Lower lobe of right lung (tissue), 2 donors: ENCODE measurements around the gene AQP1. TPM values are rescaled to one million over a fixed set of nuclear protein-coding genes. Genes with fewer than 3 reads are reported as not detected.

ENCODE experiments used
- ATAC-seq, 2 donors: fragments of 200-7000 bp; cut with Tn5 transposase; one replicate each; pipeline ENCODE4 v1.9.1; 2020 to 2022; ENCODE audit warnings: mild to moderate bottlenecking in 2 of 2, moderate library complexity in 2 of 2
- DNase-seq: peaks from one replicate; pipeline ENCODE4 v3.0.0-alpha.2; 2020
- H3K27ac ChIP-seq: fragments of 200-600 bp; one replicate; pipeline ENCODE4 v1.8.0; 2022
- H3K27me3 ChIP-seq: fragments of 200-600 bp; one replicate; pipeline ENCODE4 v1.8.0; 2022; ENCODE audit warnings: low read depth
- H3K36me3 ChIP-seq: fragments of 200-600 bp; one replicate; pipeline ENCODE4 v1.8.0; 2022; ENCODE audit warnings: mild to moderate bottlenecking
- H3K4me1 ChIP-seq: fragments of 200-600 bp; one replicate; pipeline ENCODE4 v1.8.0; 2022
- H3K4me3 ChIP-seq: fragments of 200-600 bp; one replicate; pipeline ENCODE4 v1.8.0; 2022; ENCODE audit warnings: mild to moderate bottlenecking
- H3K9me3 ChIP-seq: fragments of 200-600 bp; one replicate; pipeline ENCODE4 v1.8.0; 2022
- intact Hi-C: fragments of 100-400 bp; cut with DNase I; formaldehyde crosslinking; loops from one replicate; pipeline ENCODE4 v1.11.0; 2022
- total RNA-seq: library from RNA; stranded (reverse); fragmentation: NEBNext Ultra II Directional; extraction: Animal tissue kit (Norgen Biotek cat#: 25700); gene quantifications from one replicate; pipeline ENCODE4 v1.2.1, GENCODE V29; 2021
- TF ChIP-seq, protein P1 (sequence below): fragments of 200-600 bp; IDR thresholded peaks from one replicate; pipeline ENCODE4 v1.8.0; 2022; ENCODE audit warnings: antibody characterized with exemption, mild to moderate bottlenecking
- donor health status: DM: no; HTN: yes; CAD: no; lungs with severe emphysema.

Gene AQP1
- total RNA-seq, 1 donor from 2014 or later = 826 TPM

DNA sequence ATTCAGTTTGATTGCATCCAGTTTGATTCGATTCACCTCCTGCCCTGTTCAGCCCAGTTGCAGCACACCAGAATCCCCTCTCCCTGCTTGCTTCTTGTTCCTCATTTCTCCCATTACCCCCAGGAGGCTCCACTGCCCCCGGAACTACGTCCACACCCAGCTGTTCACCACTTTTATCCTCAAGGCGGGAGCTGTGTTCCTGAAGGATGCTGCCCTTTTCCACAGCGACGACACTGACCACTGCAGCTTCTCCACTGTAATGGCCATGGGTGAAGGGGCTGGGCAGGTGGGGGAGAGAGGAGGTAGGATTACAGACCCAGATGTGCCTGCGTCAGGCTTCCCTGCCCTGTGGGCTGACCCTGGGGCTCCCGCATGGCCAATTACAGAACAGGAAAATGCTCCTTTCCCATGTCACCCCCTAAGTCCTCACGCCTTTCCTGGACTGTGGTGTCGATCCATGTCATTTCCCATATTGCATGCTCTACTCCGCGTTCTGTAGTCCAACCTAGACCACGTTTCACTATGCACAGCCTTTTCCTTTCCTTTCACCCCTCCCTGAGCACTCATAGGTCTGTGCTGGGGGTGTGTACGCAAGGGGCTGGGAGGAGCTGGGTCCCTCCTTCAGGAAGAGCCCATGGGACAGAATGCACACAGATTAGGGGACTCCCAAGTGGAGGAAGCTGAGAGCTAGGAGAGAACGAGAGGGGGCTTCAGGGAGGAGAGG lies 60.3 kb downstream of the AQP1 start:
- intact Hi-C loops = no loop called here
- Histone ChIP-seq H3K4me1 (peaks cover 14% of the 10 kb centered on the region), H3K27ac (no peak overlapping the region), H3K27me3 (no peaks in the 10 kb centered on the region), H3K36me3 (no peaks in the 10 kb centered on the region), H3K4me3 (no peak overlapping the region), H3K9me3 (no peaks in the 10 kb centered on the region)
- TF ChIP-seq, protein P1, sequence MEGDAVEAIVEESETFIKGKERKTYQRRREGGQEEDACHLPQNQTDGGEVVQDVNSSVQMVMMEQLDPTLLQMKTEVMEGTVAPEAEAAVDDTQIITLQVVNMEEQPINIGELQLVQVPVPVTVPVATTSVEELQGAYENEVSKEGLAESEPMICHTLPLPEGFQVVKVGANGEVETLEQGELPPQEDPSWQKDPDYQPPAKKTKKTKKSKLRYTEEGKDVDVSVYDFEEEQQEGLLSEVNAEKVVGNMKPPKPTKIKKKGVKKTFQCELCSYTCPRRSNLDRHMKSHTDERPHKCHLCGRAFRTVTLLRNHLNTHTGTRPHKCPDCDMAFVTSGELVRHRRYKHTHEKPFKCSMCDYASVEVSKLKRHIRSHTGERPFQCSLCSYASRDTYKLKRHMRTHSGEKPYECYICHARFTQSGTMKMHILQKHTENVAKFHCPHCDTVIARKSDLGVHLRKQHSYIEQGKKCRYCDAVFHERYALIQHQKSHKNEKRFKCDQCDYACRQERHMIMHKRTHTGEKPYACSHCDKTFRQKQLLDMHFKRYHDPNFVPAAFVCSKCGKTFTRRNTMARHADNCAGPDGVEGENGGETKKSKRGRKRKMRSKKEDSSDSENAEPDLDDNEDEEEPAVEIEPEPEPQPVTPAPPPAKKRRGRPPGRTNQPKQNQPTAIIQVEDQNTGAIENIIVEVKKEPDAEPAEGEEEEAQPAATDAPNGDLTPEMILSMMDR = no peak
- ATAC-seq = no peak
- no peak for DNase-seq

DNA sequence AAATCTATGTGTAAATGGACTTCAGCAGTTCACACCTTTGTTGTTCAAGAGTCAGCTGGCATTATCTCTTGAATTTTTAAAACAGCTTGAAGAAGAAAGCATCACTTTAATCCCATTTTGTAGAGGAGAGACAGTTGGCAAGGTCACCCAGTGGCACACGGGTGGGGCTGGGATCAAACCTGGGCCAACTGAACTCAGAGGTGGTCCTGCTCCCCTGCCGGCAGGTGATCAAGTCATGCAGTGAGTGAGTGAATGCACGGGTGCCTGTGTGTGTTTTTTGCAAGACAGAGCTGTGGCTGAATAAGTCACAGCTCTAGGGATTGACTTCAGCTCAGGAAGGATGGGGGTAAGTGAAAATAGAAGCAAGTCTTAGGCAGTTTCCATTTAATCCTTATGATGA lies 61.6 kb downstream of the AQP1 start:
- no peaks in the 10 kb centered on the region for H3K27me3 ChIP-seq
- no peaks in the 10 kb centered on the region for H3K36me3 ChIP-seq
- no peak for ATAC-seq
- H3K4me1 ChIP-seq = peaks cover 14% of the 10 kb centered on the region
- H3K27ac ChIP-seq = no peak overlapping the region
- H3K9me3 ChIP-seq = no peaks in the 10 kb centered on the region
- no peak for DNase-seq
- H3K4me3 ChIP-seq = no peak overlapping the region
- TF ChIP-seq, protein P1 = no peak
- intact Hi-C loops = no loop called here

DNA sequence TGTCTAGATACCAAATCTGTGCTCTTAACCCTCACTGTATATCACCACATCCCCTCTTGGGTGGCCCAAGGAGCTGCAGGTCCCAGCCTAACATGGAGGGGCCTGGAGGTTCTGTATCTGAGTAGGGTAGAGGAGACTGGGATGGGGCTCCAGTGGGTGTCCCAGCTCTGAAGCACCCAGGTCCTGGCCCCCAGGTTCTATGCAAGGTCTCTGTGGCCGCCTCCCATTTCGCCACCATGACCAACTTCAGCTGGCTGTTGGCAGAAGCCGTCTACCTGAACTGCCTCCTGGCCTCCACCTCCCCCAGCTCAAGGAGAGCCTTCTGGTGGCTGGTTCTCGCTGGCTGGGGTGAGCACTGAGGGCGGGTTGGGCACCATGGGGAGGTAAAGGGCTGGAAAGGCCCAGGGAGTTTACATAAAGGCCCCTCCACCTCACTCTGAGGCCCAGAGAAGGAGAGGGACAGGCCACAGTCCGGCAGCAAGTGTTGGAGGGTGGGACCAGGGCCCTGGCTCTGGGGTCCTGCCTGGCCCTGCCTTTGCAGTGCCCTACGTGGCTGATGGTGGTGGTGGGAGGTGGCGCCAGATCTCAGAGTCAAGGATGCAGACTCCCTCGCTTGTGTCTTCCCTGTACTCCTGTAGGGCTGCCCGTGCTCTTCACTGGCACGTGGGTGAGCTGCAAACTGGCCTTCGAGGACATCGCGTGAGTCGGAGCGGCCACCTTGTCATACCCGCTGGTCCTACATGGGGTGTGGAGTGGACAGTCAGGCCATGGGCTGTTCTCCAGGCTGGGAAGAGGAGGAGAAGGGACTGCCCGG lies 62.3 kb downstream of the AQP1 start:
- Histone ChIP-seq H3K4me1 (peaks cover 14% of the 10 kb centered on the region), H3K36me3 (no peaks in the 10 kb centered on the region), H3K27ac (no peak overlapping the region), H3K4me3 (no peak overlapping the region), H3K27me3 (no peaks in the 10 kb centered on the region), H3K9me3 (no peaks in the 10 kb centered on the region)
- ATAC-seq (no peak), DNase-seq (no peak)
- intact Hi-C loops = no loop called here
- TF ChIP-seq, protein P1 = no peak

DNA sequence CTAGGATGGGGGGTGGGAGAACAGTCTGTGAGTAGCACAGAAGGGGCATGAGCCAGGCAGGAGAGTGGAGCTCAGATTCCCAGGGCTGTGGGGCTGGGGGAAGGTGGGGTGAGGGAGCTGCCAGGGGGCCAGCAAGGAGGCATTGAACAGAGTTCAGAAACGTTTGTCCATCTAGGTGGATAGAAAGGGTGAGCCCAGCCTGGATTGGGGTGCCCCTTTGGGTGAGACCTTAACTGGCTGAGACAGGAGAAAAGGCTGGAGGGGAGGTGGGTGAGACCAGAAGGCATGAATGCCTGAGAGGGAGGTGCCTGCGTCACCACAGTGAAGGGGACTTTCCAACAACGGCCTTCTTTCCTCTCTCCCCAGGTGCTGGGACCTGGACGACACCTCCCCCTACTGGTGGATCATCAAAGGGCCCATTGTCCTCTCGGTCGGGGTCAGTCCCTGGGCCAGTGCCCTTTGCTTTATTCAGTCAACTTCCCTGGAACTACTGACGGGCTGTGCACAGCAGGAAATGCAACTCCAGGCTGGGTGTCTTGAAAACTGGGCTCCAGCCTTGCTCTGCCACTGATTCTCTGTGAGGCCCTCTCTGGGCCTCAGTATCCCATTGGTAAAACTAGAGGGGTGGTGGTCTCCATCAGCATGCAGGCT lies 63.1 kb downstream of the AQP1 start:
- Histone ChIP-seq H3K27ac (no peak overlapping the region), H3K4me3 (no peak overlapping the region), H3K27me3 (no peaks in the 10 kb centered on the region), H3K36me3 (no peaks in the 10 kb centered on the region), H3K9me3 (no peaks in the 10 kb centered on the region), H3K4me1 (peaks cover 14% of the 10 kb centered on the region)
- intact Hi-C loops = no loop called here
- TF ChIP-seq, protein P1 = peak; percentile 80
- ATAC-seq (peak; percentile 87 to 92), DNase-seq (peak; percentile 67)

Other genes with a start within 250 kb of the AQP1 start
- gene CRHR2, start 229.4 kb upstream of the AQP1 start, total RNA-seq = not detected
- gene INMT, start 159.7 kb upstream of the AQP1 start, total RNA-seq = 249 TPM
- 13.8 TPM for gene MINDY4, start 140.4 kb upstream of the AQP1 start, total RNA-seq
- gene GHRHR, start 52.1 kb downstream of the AQP1 start, total RNA-seq = not detected
- gene ADCYAP1R1, start 140.5 kb downstream of the AQP1 start, total RNA-seq = 2.9 TPM